Measurements from ENCODE around the gene FHOD3.

The FHOD3 gene

DNA sequence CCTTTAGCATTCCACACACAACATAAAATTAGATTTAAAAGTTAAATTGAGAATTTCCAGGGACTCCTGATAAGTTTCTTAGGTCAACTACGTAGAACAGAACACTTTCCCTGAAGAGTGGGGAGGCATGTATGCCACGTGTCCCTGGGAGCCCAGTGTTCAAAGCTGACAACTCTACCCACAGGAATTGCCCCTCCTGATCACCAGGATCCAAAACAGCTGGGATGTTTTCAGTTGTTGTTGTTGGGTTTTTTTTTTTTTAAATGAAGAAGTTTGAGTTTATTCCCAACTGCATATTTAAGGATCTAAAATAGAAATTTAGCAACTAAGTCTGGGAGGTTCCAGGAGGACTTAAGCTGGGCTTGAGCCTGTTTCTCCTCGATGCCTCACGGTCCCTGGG lies 430.8 kb downstream of the FHOD3 start:
- Histone ChIP-seq H3K4me3 (ENCODE audit: low read depth, low read length) (no peak overlapping the region), H3K36me3 (ENCODE audit: control insufficient read depth in 2 of 2, insufficient read depth in 1 of 2, low read length in 2 of 2) (peaks cover 0 to 9% of the 10 kb centered on the region in 2 experiments; a peak in 1 of 3 replicates), H3K9me3 (ENCODE audit: control insufficient read depth, insufficient read depth, low read depth, low read length) (no peaks in the 10 kb centered on the region), H3K27ac (ENCODE audit: extremely low read depth, low read depth, low read length) (no peak overlapping the region), H3K4me1 (ENCODE audit: control insufficient read depth, insufficient read depth, low read length) (no peaks in the 10 kb centered on the region)
- CTCF ChIA-PET: no interaction called here
- no peak for TF ChIP-seq ZNF660 (tag by site-specific recombination; IDR thresholded peaks at IDR 0.05)
- TF ChIP-seq ZNF140 (tag by site-specific recombination; IDR thresholded peaks at IDR 0.05): no peak
- TF ChIP-seq, protein P1, sequence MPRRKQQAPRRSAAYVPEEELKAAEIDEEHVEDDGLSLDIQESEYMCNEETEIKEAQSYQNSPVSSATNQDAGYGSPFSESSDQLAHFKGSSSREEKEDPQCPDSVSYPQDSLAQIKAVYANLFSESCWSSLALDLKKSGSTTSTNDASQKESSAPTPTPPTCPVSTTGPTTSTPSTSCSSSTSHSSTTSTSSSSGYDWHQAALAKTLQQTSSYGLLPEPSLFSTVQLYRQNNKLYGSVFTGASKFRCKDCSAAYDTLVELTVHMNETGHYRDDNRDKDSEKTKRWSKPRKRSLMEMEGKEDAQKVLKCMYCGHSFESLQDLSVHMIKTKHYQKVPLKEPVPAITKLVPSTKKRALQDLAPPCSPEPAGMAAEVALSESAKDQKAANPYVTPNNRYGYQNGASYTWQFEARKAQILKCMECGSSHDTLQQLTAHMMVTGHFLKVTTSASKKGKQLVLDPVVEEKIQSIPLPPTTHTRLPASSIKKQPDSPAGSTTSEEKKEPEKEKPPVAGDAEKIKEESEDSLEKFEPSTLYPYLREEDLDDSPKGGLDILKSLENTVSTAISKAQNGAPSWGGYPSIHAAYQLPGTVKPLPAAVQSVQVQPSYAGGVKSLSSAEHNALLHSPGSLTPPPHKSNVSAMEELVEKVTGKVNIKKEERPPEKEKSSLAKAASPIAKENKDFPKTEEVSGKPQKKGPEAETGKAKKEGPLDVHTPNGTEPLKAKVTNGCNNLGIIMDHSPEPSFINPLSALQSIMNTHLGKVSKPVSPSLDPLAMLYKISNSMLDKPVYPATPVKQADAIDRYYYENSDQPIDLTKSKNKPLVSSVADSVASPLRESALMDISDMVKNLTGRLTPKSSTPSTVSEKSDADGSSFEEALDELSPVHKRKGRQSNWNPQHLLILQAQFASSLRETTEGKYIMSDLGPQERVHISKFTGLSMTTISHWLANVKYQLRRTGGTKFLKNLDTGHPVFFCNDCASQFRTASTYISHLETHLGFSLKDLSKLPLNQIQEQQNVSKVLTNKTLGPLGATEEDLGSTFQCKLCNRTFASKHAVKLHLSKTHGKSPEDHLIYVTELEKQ (tag by site-specific recombination; IDR thresholded peaks at IDR 0.05; ENCODE audit: borderline replicate concordance): no peak
- TF ChIP-seq ZNF768 (tag by site-specific recombination; IDR thresholded peaks at IDR 0.05): no peak
- no peak for TF ChIP-seq ZBTB1 (tag by site-specific recombination; IDR thresholded peaks at IDR 0.05)
- no peak for TF ChIP-seq ZNF214 (tag by site-specific recombination; IDR thresholded peaks at IDR 0.05; ENCODE audit: borderline replicate concordance)
- TF ChIP-seq ZNF274 (IDR thresholded peaks at IDR 0.05; ENCODE audit: low read length): no peak
- no peak for TF ChIP-seq ZNF274 (tag by site-specific recombination; IDR thresholded peaks at IDR 0.05; ENCODE audit: borderline replicate concordance)
- TF ChIP-seq, protein P2, sequence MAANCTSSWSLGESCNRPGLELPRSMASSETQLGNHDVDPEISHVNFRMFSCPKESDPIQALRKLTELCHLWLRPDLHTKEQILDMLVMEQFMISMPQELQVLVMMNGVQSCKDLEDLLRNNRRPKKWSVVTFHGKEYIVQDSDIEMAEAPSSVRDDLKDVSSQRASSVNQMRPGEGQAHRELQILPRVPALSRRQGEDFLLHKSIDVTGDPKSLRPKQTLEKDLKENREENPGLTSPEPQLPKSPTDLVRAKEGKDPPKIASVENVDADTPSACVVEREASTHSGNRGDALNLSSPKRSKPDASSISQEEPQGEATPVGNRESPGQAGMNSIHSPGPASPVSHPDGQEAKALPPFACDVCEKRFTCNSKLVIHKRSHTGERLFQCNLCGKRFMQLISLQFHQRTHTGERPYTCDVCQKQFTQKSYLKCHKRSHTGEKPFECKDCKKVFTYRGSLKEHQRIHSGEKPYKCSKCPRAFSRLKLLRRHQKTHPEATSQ (tag by site-specific recombination; IDR thresholded peaks at IDR 0.05): no peak
- TF ChIP-seq GLI2 (tag by site-specific recombination; IDR thresholded peaks at IDR 0.05; ENCODE audit: borderline replicate concordance, low read depth): no peak
- TF ChIP-seq, protein P3, sequence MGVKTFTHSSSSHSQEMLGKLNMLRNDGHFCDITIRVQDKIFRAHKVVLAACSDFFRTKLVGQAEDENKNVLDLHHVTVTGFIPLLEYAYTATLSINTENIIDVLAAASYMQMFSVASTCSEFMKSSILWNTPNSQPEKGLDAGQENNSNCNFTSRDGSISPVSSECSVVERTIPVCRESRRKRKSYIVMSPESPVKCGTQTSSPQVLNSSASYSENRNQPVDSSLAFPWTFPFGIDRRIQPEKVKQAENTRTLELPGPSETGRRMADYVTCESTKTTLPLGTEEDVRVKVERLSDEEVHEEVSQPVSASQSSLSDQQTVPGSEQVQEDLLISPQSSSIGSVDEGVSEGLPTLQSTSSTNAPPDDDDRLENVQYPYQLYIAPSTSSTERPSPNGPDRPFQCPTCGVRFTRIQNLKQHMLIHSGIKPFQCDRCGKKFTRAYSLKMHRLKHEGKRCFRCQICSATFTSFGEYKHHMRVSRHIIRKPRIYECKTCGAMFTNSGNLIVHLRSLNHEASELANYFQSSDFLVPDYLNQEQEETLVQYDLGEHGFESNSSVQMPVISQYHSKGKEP (tag by site-specific recombination; IDR thresholded peaks at IDR 0.05): no peak
- no peak for TF ChIP-seq ZNF266 (tag by site-specific recombination; IDR thresholded peaks at IDR 0.05; ENCODE audit: low read depth)
- no peak for TF ChIP-seq ZXDB (tag by site-specific recombination; IDR thresholded peaks at IDR 0.05)
- no peak for TF ChIP-seq ZNF391 (tag by site-specific recombination; IDR thresholded peaks at IDR 0.05; ENCODE audit: borderline replicate concordance, low read depth)
- no peak for TF ChIP-seq FEZF1 (tag by site-specific recombination; IDR thresholded peaks at IDR 0.05)
- TF ChIP-seq ZNF626 (tag by site-specific recombination; IDR thresholded peaks at IDR 0.05): no peak
- POLR2A ChIA-PET: no interaction called here

DNA sequence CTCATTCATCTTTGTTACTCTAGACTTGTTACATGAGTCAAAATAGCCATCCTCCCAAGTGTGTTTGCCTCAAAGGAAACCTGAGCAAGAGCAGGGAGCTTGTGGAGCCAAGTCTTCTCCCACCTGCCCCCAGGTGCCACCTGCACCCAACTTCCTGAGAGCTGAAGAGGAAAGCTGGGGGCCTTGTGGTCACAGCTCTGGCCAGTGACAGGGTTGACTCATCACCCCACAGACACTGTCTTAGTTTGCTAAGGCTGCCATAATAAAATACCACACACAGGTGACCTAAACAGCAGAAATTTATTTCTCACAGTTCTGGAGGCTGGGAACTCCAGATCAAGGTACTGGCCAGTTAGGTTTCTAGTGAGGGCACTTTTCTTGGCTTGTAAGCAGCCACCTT lies 431.7 kb downstream of the FHOD3 start:
- Histone ChIP-seq H3K9me3 (ENCODE audit: control insufficient read depth, insufficient read depth, low read depth, low read length) (no peaks in the 10 kb centered on the region), H3K27ac (ENCODE audit: extremely low read depth, low read depth, low read length) (no peak overlapping the region), H3K4me1 (ENCODE audit: control insufficient read depth, insufficient read depth, low read length) (no peaks in the 10 kb centered on the region), H3K36me3 (ENCODE audit: control insufficient read depth in 2 of 2, insufficient read depth in 1 of 2, low read length in 2 of 2) (peaks cover 0 to 9% of the 10 kb centered on the region in 2 experiments; a peak in 1 of 3 replicates), H3K4me3 (ENCODE audit: low read depth, low read length) (no peak overlapping the region)
- no peak for TF ChIP-seq OVOL3 (tag by site-specific recombination; IDR thresholded peaks at IDR 0.05)
- TF ChIP-seq ZNF423 (tag by site-specific recombination; IDR thresholded peaks at IDR 0.05): no peak
- no peak for TF ChIP-seq ZNF791 (tag by site-specific recombination; IDR thresholded peaks at IDR 0.05)
- no peak for TF ChIP-seq ZBTB1 (tag by site-specific recombination; IDR thresholded peaks at IDR 0.05)
- TF ChIP-seq, protein P2 (tag by site-specific recombination; IDR thresholded peaks at IDR 0.05): no peak
- TF ChIP-seq, protein P4, sequence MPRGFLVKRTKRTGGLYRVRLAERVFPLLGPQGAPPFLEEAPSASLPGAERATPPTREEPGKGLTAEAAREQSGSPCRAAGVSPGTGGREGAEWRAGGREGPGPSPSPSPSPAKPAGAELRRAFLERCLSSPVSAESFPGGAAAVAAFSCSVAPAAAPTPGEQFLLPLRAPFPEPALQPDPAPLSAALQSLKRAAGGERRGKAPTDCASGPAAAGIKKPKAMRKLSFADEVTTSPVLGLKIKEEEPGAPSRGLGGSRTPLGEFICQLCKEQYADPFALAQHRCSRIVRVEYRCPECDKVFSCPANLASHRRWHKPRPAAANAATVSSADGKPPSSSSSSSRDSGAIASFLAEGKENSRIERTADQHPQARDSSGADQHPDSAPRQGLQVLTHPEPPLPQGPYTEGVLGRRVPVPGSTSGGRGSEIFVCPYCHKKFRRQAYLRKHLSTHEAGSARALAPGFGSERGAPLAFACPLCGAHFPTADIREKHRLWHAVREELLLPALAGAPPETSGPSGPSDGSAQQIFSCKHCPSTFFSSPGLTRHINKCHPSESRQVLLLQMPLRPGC (tag by site-specific recombination; IDR thresholded peaks at IDR 0.05): no peak
- TF ChIP-seq ZNF76 (tag by site-specific recombination; IDR thresholded peaks at IDR 0.05; ENCODE audit: borderline replicate concordance, low read depth): no peak
- TF ChIP-seq ZNF354C (tag by site-specific recombination; IDR thresholded peaks at IDR 0.05; ENCODE audit: borderline replicate concordance, low read depth): no peak
- no peak for TF ChIP-seq HOXD13 (CRISPR knock-in tag; IDR thresholded peaks at IDR 0.05; ENCODE audit: borderline replicate concordance)
- TF ChIP-seq, protein P5, sequence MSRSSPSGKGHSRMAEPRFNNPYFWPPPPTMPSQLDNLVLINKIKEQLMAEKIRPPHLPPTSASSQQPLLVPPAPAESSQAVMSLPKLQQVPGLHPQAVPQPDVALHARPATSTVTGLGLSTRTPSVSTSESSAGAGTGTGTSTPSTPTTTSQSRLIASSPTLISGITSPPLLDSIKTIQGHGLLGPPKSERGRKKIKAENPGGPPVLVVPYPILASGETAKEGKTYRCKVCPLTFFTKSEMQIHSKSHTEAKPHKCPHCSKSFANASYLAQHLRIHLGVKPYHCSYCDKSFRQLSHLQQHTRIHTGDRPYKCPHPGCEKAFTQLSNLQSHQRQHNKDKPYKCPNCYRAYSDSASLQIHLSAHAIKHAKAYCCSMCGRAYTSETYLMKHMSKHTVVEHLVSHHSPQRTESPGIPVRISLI (tag by site-specific recombination; IDR thresholded peaks at IDR 0.05): no peak
- no peak for TF ChIP-seq REPIN1 (tag by site-specific recombination; IDR thresholded peaks at IDR 0.05; ENCODE audit: low read depth)
- ChIA-PET CTCF (interaction anchor here (1.2 kb wide), 1 partner anchor 18 kb away, joined by 4 read pairs; no protein-coding TSS in a partner anchor), POLR2A (no interaction called here)
